Pancreas (tissue), 10 donors: ENCODE data around the gene PHYH. TPM values are rescaled to one million over a fixed set of nuclear protein-coding genes. Genes with fewer than 3 reads are reported as not detected.

Experiments used
- ATAC-seq, 4 donors: fragments of 200-7000 bp; cut with Tn5 transposase; one replicate each; pipeline versions ENCODE4 v1.8.0 to v1.9.1; 2020; ENCODE audit warnings: mild to moderate bottlenecking in 4 of 4, moderate library complexity in 4 of 4
- DNase-seq, 6 donors: peaks; one replicate each; pipeline ENCODE4 v3.0.0-alpha.2; 2020
- FAIRE-seq: peaks from 2 replicates; lab custom pipeline; 2012; peaks lifted over from hg19 to GRCh38; lab: Jason Lieb, UNC
- H3K27ac ChIP-seq, 4 donors: fragments of 200-600 bp; sonication (generic); 1 replicate in 3 of 4; 2 replicates in 1 of 4; pipeline versions ENCODE4 v1.5.0 to v1.8.0; 2020
- H3K27me3 ChIP-seq, 4 donors: fragments of 200-600 bp; one replicate each; pipeline ENCODE4 v1.8.0; 2021
- H3K36me3 ChIP-seq, 3 donors: fragments of 200-600 bp; sonication (generic) in 1 of 3; one replicate each; pipeline versions ENCODE4 v1.5.0 to v1.8.0; 2020 to 2021
- H3K4me1 ChIP-seq, 3 donors: fragments of 200-600 bp; one replicate each; pipeline ENCODE4 v1.8.0; 2021
- H3K4me3 ChIP-seq, 4 donors: fragments of 200-600 bp; sonication (generic) in 2 of 4; one replicate each; pipeline versions ENCODE4 v1.5.0 to v1.8.0; 2020 to 2021
- H3K9me3 ChIP-seq, 4 donors: fragments of 200-600 bp; one replicate each; pipeline ENCODE4 v1.8.0; 2021
- CTCF ChIP-seq, 4 donors: fragments of 200-600 bp; sonication (generic) in 3 of 4; IDR thresholded peaks; one replicate each; pipeline versions ENCODE4 v1.5.0 to v1.8.0; 2021; ENCODE audit warnings: antibody characterized with exemption in 4 of 4
- WGBS, 2 donors: extraction: QIAGEN DNeasy Blood & Tissue Kit; methylation state at CpG; one replicate each; pipeline ENCODE4 v1.1.7; 2013; 5-methylcytosine and 5-hydroxymethylcytosine counted together
- intact Hi-C, 3 donors: fragments of 100-400 bp; cut with DNase I; formaldehyde crosslinking; loops; one replicate each; pipeline versions ENCODE4 v1.11.1 to v1.14.2; 2022
- polyA plus RNA-seq, 2 donors: library from polyadenylated mRNA; stranded (reverse); fragments of 200-250 nt; gene quantifications; one replicate each; pipeline ENCODE4 v1.2.3, GENCODE V29; 2013
- total RNA-seq, 6 donors: library from RNA; stranded (reverse); fragmentation: NEBNext Ultra II Directional in 4 of 6; extraction: Animal tissue kit (Norgen Biotek cat#: 25700) in 4 of 6; gene quantifications; one replicate each; pipeline versions ENCODE4 v1.2.1 to v1.2.4, GENCODE V29; 2021 to 2023
- donor health status: healthy with polysubstance abuse.
- donor health status: DM: no; HTN: no; CAD: no; lungs with moderate emphysema.
- donor health status: DM: no; HTN: no; CAD: no.
- donor health status: control.
- donor health status: control.
- donor health status: Bipolar disorder and iron deficiency.
- donor health status: DM: yes; HTN: yes; CAD: no.
- donor health status: DM: no; HTN: no; CAD: no.
- donor health status: DM: no; HTN: no; CAD: no.
- donor health status: DM: yes; HTN: yes; CAD: no.

The PHYH gene
- total and polyA plus RNA-seq, 8 donors: 13.4 to 32.0 (median 19.3) TPM

GRCh38 chr10:13263591-13263990 lies 36.3 kb downstream of the PHYH start:
- no peaks in the 10 kb centered on the region for H3K9me3 ChIP-seq
- no peak overlapping the region for H3K27ac ChIP-seq
- ATAC-seq: no peak
- 68 to 70% methylated on average over 7 of the region's 7 CpGs for WGBS, 2 donors
- TF ChIP-seq CTCF (IDR thresholded peaks at IDR 0.05): no peak
- H3K36me3 ChIP-seq: no peaks in the 10 kb centered on the region
- H3K27me3 ChIP-seq: no peaks in the 10 kb centered on the region
- no peak for FAIRE-seq
- H3K4me1 ChIP-seq: no peaks in the 10 kb centered on the region
- no peak for DNase-seq
- H3K4me3 ChIP-seq: no peak overlapping the region
- intact Hi-C loops: no loop called here

GRCh38 chr10:13262433-13262832 lies 37.4 kb downstream of the PHYH start:
- Histone ChIP-seq H3K27me3 (no peaks in the 10 kb centered on the region), H3K27ac (no peak overlapping the region), H3K36me3 (no peaks in the 10 kb centered on the region), H3K9me3 (no peaks in the 10 kb centered on the region), H3K4me3 (no peak overlapping the region), H3K4me1 (no peaks in the 10 kb centered on the region)
- ATAC-seq (no peak), FAIRE-seq (no peak), DNase-seq (no peak)
- intact Hi-C loops: no loop called here
- no peak for TF ChIP-seq CTCF (IDR thresholded peaks at IDR 0.05)
- 90 to 92% methylated on average over 1 of the region's 1 CpG for WGBS, 2 donors

GRCh38 chr10:13257621-13258140 lies 42.2 kb downstream of the PHYH start:
- DNase-seq: no peak
- ATAC-seq: no peak
- WGBS, 2 donors: 78 to 80% methylated on average over 5 of the region's 5 CpGs
- no peaks in the 10 kb centered on the region for H3K36me3 ChIP-seq
- intact Hi-C loops: no loop called here
- no peak overlapping the region for H3K4me3 ChIP-seq
- H3K4me1 ChIP-seq: no peaks in the 10 kb centered on the region
- TF ChIP-seq CTCF (IDR thresholded peaks at IDR 0.05): no peak
- no peak for FAIRE-seq
- no peak overlapping the region for H3K27ac ChIP-seq
- no peaks in the 10 kb centered on the region for H3K27me3 ChIP-seq
- no peaks in the 10 kb centered on the region for H3K9me3 ChIP-seq

GRCh38 chr10:13256627-13257026 lies 43.2 kb downstream of the PHYH start:
- Histone ChIP-seq H3K27me3 (no peaks in the 10 kb centered on the region), H3K36me3 (no peaks in the 10 kb centered on the region), H3K4me1 (no peaks in the 10 kb centered on the region), H3K9me3 (no peaks in the 10 kb centered on the region), H3K4me3 (no peak overlapping the region), H3K27ac (no peak overlapping the region)
- DNase-seq (no peak), ATAC-seq (no peak), FAIRE-seq (peak; percentile 56)
- WGBS, 2 donors: 83 to 84% methylated on average over 2 of the region's 2 CpGs
- no peak for TF ChIP-seq CTCF (IDR thresholded peaks at IDR 0.05)
- intact Hi-C loops: no loop called here

- intact Hi-C loops: no loop called here
- no peak for TF ChIP-seq CTCF (IDR thresholded peaks at IDR 0.05)
- Histone ChIP-seq H3K27ac (no peak overlapping the region), H3K36me3 (no peaks in the 10 kb centered on the region), H3K4me3 (no peak overlapping the region), H3K4me1 (no peaks in the 10 kb centered on the region), H3K27me3 (no peaks in the 10 kb centered on the region), H3K9me3 (no peaks in the 10 kb centered on the region)
- ATAC-seq (no peak), FAIRE-seq (no peak), DNase-seq (no peak)
- WGBS, 2 donors: 85 to 94% methylated on average over 4 of the region's 4 CpGs
These were observed 46.1 kb downstream of the PHYH start for GRCh38 chr10:13253726-13254125.
